ENCODE measurements around the gene RWDD4.

The RWDD4 gene

DNA sequence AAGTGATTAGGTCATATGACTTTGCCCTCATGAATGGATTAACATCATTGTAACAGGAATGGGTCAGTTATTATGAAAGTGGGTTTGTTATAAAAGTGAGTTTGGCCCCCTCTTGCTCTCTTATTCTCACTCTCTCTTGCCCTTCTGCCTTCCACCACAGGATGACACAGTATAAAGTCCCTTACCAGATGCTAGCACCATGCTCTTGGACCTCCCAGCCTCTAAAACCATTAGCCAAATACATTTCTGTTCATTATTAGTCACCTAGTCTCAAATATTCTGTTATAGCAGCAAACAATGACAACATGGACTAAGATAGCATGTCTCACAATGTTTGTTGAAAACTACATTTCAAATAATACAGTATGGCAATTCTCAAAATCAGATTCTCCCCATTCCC is 59.7 kb downstream of the RWDD4 start:
- DNase-seq, result no peak

DNA sequence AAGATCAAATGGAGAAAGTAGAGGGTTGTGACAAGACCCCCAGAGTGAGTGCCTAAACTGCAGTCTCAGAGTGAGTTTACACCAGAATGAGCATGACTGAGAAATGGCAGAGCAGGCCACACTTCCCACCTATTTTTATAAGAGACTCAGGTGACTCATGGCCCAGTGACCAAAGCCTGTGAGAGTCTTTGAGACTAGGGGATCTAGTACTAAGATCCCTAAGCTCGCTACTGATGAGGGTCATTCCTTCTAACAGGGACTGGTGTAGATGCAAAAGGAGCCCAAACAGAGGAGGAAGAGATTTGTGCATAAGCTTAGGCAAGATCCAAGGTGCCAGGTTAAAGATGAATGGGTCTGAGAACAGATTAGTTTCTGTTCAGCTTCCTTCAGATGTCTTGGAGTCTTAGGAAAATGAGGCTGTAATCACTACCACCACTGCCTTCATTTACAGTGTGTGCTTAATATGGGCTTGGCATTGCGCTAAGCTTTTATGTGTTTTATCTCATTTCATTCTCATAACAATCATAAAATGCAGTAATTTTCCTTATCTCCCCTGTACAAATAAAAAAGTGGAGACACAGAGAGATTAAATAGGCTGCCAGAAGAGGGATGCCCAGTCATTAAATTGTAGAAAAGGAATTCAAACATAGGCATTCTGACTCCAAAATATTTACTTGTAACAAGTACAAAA is 62.8 kb downstream of the RWDD4 start:
- no peak for DNase-seq

DNA sequence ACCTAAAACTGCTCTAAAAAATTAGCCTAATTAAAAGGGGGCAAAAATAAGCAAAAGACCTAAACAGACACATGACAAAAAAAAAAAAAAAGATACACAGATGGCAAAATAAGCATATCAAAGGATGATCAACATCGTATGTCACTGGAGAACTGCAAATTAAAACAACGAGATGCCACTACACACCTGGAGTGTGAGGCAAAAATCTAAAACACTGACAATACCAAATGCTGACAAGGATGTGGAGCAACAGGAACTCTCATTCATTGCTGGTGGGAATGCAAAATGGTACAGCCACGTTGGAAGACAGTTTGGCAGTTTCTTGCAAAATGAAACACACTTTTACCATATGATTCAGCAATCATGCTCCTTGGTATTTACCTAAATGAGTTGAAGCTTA is 64.2 kb downstream of the RWDD4 start:
- DNase-seq, result no peak

DNA sequence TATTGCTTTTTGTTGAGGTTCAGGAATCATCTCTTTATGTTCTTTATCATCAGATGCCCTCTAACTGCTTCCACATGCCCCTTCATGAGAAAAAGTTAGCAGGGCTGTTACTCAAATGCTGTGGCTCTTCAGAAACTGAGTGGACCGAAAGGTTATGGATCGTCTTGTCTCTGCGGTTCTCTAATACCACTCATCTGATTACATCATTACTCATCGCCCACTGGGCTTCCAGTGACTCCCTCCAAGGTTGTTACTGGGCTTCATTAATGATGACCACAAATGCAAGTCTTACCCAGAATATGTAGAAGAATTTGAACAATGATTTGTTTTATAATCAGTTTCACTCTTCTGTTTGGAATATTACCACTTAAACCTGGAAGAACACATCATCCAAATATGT is 67.7 kb downstream of the RWDD4 start:
- no peak for DNase-seq

All from activated naive CD4-positive, alpha-beta T cell treated with anti-CD3 and anti-CD28 coated beads, Interleukin-2, amount 50 U/mL, for 16 hours (primary cell).